Kidney tubule cell (primary cell): ENCODE measurements around the gene CARD10.
A peak's percentile ranks its signal among the peaks of the same experiment; 100 is the strongest.

Experiments used
- DNase-seq: peaks from one replicate; pipeline ENCODE4 v3.0.0-alpha.2; 2018; ENCODE audit warnings: low spot score

The CARD10 gene, protein sequence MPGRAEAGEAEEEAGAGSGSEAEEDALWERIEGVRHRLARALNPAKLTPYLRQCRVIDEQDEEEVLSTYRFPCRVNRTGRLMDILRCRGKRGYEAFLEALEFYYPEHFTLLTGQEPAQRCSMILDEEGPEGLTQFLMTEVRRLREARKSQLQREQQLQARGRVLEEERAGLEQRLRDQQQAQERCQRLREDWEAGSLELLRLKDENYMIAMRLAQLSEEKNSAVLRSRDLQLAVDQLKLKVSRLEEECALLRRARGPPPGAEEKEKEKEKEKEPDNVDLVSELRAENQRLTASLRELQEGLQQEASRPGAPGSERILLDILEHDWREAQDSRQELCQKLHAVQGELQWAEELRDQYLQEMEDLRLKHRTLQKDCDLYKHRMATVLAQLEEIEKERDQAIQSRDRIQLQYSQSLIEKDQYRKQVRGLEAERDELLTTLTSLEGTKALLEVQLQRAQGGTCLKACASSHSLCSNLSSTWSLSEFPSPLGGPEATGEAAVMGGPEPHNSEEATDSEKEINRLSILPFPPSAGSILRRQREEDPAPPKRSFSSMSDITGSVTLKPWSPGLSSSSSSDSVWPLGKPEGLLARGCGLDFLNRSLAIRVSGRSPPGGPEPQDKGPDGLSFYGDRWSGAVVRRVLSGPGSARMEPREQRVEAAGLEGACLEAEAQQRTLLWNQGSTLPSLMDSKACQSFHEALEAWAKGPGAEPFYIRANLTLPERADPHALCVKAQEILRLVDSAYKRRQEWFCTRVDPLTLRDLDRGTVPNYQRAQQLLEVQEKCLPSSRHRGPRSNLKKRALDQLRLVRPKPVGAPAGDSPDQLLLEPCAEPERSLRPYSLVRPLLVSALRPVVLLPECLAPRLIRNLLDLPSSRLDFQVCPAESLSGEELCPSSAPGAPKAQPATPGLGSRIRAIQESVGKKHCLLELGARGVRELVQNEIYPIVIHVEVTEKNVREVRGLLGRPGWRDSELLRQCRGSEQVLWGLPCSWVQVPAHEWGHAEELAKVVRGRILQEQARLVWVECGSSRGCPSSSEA

GRCh38 chr22:37519268-37520195, at the start of gene CARD10:
TSS of gene CARD10 (minus strand) at chr22:37519415. CDS start at chr22:37519200, 215 bp downstream.
- DNase-seq: peak; percentile 68

DNA sequence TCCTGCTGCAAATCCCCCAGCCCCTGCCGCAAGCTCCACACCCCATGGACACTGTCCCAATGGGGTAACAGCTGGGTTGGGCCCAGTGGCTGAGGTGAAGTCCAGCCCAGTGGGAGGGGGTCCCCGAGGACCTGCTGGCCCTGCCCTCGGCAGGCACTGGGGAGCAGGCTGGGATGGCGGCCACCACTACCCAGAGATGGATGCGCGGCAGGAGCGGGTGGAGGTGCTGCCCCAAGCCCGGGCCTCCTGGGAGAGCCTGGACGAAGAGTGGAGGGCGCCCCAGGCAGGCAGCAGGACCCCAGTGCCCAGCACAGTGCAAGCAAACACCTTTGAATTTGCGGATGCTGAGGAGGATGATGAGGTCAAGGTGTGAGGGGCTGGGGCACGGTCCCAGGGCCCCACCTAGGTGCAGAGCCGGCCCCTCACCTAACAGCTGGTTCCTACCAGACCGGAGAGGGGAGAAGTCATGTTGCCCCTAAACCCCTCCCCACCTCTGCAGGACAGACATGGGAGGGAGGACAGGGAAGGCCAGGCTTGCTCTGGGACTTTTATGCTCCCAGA, 49.3 kb upstream of the CARD10 start:
- DNase-seq: no peak

GRCh38 chr22:37568012-37568411, 48.8 kb upstream of the CARD10 start:
- no peak for DNase-seq

GRCh38 chr22:37566903-37567798, 47.9 kb upstream of the CARD10 start:
- DNase-seq: peak; percentile 89

- no peak for DNase-seq
Observed at GRCh38 chr22:37566329-37566837, 47.2 kb upstream of the CARD10 start.

DNA sequence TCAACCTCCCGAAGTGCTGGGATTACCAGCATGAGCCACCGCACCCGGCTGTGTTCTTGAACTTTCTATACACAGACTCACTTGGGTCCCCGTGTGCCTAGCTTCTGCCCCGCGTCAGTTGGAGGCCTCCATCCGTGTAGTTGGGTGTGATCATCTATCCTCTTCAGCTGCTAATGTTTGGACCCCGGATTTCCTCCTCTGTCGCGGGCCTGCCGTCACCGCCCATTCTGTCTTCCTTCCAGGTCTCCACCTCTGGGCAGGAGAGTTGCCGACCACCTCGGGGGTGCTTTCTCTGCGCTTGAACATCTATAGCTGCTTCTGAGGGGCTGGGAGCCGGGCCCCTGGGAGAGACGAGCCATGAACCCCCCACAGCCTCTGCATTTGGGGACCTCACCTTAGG, 46.6 kb upstream of the CARD10 start:
- no peak for DNase-seq

- DNase-seq: no peak
Observed at GRCh38 chr22:37564111-37564711, 45.0 kb upstream of the CARD10 start.

DNA sequence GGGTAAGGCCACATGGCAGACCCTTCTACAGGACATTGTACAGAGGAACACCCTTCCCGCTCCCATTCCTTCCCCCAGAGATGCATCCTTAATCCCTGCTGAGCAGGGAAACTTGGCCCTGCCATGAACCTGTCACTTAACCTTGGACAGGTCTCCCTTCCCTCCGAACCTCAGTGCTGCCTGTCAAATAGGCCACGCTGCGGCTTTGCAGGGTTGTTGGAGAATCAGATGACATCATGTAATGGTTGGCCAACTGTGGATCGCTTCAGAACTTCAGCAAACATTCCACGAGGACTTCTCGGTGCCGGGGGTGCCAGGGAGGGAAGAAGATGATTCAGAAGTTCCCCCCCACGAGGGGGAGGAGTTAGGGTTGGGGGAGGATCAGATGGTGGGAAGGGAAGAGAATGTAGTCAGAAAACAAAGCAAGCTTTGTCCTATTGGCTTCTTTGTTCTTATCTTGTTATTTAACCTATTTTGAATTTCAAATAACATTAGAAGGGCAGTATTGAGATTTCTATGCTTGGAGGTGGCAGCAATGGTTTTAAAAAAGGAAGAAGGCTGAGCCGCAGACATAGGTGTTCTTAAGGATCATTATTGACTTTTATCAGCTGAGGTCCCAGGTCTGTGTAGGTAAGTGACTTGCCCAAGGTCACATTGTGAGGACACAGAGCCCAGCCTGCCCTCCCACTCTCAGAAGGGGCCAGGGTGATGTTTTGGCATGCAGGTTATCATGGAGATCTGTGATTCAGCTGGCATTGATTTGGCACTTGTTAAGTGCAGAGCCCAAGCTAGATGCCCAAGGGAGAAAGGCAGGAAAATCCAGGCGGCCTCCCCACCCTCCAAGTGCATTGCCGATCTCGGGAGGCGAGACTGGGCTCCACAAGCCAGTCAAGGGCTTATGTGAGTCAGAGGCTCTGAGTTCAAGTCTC, 44.2 kb upstream of the CARD10 start:
- DNase-seq: peak; percentile 98

DNA sequence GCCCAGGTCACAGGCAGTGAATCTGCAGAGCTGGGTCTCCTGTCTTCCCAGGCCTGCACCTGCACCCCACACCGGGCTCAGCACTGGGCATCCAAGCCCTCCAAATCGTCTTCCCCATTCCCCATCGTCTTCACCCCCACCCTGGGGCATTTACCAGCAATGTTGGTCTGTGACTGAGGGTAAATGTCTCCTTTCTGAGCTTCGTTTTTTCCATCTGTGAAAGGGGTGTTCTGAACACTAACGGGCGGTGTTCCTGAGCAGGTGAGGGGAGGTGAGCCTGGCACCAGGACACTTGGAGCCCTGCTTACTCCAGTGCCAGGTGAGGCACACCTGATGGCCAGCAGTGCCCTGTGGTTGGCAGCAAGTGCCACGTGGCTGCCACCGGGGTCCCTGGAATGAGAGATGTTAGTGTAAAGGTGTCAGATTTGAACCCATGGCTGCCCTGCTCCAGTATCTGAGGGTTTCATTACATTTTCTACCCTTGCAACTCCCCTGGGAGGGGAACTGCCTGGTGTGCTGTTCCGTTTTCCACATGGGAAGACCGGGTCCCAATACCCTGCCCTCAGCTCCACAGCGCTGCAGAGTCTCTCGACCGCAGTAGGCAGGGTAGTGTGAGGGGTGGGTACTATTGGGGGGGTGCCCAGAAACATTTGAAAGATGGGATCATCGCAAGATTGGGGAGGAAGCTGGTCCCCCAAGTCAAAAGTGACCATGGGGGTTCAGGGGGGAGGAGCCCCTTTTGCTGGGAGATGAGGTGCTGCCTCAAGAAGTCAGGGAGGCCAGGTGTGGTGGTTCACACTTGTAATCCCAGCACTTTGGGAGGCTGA, 43.0 kb upstream of the CARD10 start:
- DNase-seq: no peak

DNA sequence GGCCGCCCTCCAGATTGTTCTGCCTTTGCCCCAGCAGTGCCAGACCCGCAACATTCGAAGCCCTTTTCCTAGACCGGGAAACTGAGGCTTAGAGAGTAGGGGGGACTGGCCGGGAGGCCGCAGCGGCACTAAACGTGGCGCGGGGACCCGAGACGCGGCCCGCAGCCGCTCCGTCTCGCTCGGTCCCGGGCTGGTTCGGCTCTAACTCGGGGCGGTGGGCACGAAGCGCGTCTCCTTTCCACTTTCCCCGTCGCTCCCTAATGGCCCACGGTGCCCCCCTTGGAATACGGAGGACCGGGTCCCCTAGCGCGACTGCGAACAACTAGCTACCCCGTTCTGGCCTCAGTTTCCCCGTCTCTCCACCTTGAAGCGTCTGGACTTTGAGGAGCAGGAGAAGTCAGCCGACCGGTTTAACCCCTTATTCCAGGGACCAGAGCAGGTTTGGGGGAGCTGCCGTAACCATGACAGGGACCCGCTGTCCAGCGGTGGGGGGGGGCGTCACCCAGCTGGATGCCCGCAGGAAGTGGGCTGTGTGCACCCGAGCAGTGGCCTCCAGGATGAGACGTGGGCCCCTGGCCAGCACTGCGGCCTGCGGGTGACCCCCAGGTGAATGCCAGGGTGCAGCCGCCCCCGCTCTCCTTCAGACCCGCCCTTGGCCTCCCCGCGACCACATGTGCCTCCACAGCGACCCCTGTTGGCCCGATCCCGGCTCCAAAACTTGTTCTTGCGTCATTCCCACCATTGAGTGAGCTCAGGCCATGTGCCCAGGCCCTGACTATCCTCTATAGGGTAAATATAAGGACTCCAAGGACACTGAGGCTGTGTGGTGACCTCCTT, 42.2 kb upstream of the CARD10 start:
- DNase-seq: peak; percentile 92

GRCh38 chr22:37560608-37561211, 41.5 kb upstream of the CARD10 start:
- peak; percentile 82 for DNase-seq

DNA sequence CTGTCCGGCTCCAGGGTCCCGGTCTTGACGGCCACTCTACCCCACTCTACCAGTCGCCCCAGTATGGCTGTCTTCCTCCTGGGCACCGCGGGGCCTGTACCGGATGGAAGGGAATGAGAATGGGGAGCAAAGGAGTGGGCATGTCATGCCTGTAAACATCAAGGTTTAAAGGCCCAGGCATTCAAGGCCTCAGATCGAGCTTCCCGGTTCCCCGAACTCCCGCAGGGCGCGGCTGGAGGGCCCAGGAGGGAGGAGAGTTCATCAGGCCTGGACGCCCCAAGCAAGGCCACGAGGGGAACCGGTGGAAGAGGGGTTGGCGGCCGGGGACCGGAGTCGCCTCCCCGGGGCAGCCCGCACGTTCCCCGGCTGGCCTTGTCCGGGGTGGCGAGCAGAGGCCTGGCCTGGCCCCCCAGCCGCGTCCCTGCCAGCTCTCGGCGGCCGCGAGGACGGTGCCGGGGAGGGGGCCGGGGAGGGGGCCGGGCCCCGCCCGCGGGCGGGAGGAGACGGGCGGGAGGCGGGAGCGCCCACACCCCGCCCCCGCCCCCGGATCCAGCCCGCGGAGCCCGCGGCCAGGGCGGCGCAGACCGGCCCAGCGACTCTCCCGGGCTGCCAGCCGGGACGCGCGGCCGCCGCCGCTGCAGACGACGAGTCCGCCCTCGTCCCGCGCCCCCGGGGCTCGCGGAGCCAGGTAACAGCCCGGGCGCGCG, 40.8 kb upstream of the CARD10 start, which contains the start of gene CDC42EP1:
Gene CDC42EP1, plus strand, starts transcription at position 580 of the 707 bp plus-strand sequence. CDS start 5,870 bp downstream, outside the sequence.
- peak; percentile 65 for DNase-seq

GRCh38 chr22:37559521-37559900, 40.3 kb upstream of the CARD10 start:
- DNase-seq: no peak

GRCh38 chr22:37558815-37559214, 39.6 kb upstream of the CARD10 start:
- DNase-seq: no peak

GRCh38 chr22:37557321-37558001, 38.2 kb upstream of the CARD10 start:
- DNase-seq: peak; percentile 89
